ENCODE data around the gene RALGAPA2. TPM values are rescaled to one million over a fixed set of nuclear protein-coding genes. Genes with fewer than 3 reads are reported as not detected.

The RALGAPA2 gene
- total RNA-seq, 1 donor from 2014 or later, result 73.8 TPM

DNA sequence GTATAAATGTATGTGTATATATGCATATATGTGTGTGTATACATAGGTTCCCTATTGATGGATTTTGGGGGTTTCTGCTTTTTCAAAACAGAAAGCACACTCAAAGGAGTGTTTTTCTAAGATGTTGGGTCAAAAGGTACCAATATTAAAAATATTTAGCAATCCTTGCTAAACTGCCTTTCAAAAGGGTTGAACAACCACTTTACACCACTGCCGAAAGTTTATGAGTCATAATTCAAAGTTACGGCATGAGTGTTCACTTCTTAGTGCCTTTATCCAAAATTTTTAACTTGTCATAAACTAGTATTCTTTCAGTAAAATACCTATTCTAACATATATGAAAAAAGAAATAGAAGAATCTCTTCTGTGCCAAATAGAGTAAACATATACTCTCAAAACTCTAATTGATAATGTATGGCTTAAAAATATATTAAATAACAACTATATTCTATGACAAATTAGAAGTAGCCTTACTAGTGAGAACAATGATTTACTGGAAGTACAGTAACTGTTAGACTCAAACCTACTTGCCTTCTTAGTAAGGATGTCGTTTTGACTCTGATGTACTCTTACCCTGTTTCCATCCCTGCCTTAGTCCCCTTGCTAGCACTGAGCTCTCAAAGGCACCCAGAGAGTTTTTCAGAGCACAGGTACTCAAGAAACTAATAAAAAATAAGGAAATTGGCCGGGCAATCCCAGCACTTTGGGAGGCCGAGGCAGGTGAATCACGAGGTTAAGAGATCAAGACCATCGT, 208.5 kb downstream of the RALGAPA2 start:
- TF ChIP-seq CTCF (IDR thresholded peaks at IDR 0.05), result no peak
- DNase-seq (no peak), ATAC-seq (no peak)
- Histone ChIP-seq H3K36me3 (peaks cover 79% of the 10 kb centered on the region), H3K9me3 (no peaks in the 10 kb centered on the region), H3K4me1 (peaks cover under 1% of the 10 kb centered on the region), H3K4me3 (no peak overlapping the region), H3K27ac (no peak overlapping the region), H3K27me3 (ENCODE audit: low read depth) (no peaks in the 10 kb centered on the region)
- intact Hi-C loops (cut with DNase I), result no loop called here

- no peak for TF ChIP-seq CTCF (IDR thresholded peaks at IDR 0.05)
- H3K36me3 ChIP-seq, result peaks cover 90% of the 10 kb centered on the region
- ATAC-seq, result no peak
These were observed 211.3 kb downstream of the RALGAPA2 start for GRCh38 chr20:20501128-20501527.

GRCh38 chr20:20500312-20500711, 212.1 kb downstream of the RALGAPA2 start:
- Histone ChIP-seq H3K27me3 (ENCODE audit: low read depth) (no peaks in the 10 kb centered on the region), H3K27ac (no peak overlapping the region), H3K4me3 (no peak overlapping the region), H3K36me3 (peaks cover 91% of the 10 kb centered on the region), H3K4me1 (peaks cover 5% of the 10 kb centered on the region), H3K9me3 (no peaks in the 10 kb centered on the region)
- DNase-seq (no peak), ATAC-seq (no peak)
- TF ChIP-seq CTCF (IDR thresholded peaks at IDR 0.05), result no peak
- intact Hi-C loops (cut with DNase I), result no loop called here

More at GRCh38 chr20:20501128-20501527, 211.3 kb downstream of the RALGAPA2 start:
- intact Hi-C loops (cut with DNase I), result no loop called here
- H3K4me1 ChIP-seq, result peaks cover 5% of the 10 kb centered on the region
- no peak overlapping the region for H3K4me3 ChIP-seq
- no peaks in the 10 kb centered on the region for H3K27me3 ChIP-seq (ENCODE audit: low read depth)
- DNase-seq, result no peak
- H3K9me3 ChIP-seq, result no peaks in the 10 kb centered on the region
- no peak overlapping the region for H3K27ac ChIP-seq

DNA sequence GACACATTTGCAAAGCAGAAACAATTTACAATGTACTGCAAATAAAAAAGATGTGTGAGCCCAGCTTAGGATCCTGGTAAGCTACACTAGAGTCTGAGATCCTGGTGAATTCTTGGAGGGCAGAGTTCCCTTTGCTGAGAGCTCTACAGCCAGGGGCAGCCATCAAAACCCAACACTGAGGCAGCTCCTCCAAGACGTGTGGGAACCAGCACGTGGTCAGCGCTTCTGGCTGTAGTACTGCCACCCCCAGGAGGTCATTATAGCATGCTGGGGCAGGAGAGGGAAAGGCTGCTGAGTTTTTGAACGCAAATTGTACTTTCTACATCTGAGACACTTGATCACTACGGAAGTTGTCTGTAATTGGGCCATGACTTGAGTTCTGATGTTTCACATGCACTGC, 213.0 kb downstream of the RALGAPA2 start:
- H3K27ac ChIP-seq, result no peak overlapping the region
- no peak for ATAC-seq
- intact Hi-C loops (cut with DNase I), result no loop called here
- no peak for TF ChIP-seq CTCF (IDR thresholded peaks at IDR 0.05)
- no peaks in the 10 kb centered on the region for H3K27me3 ChIP-seq (ENCODE audit: low read depth)
- H3K4me3 ChIP-seq, result no peak overlapping the region
- H3K9me3 ChIP-seq, result no peaks in the 10 kb centered on the region
- DNase-seq, result no peak
- H3K4me1 ChIP-seq, result peaks cover 5% of the 10 kb centered on the region
- H3K36me3 ChIP-seq, result peaks cover 85% of the 10 kb centered on the region

GRCh38 chr20:20498076-20498861, 214.2 kb downstream of the RALGAPA2 start:
- H3K27ac ChIP-seq, result no peak overlapping the region

More at GRCh38 chr20:20498076-20498861, 214.2 kb downstream of the RALGAPA2 start:
- Histone ChIP-seq H3K4me3 (no peak overlapping the region), H3K4me1 (peaks cover 5% of the 10 kb centered on the region), H3K36me3 (peaks cover 79% of the 10 kb centered on the region), H3K9me3 (no peaks in the 10 kb centered on the region), H3K27me3 (ENCODE audit: low read depth) (no peaks in the 10 kb centered on the region)
- no peak for ATAC-seq
- no peak for DNase-seq
- TF ChIP-seq CTCF (IDR thresholded peaks at IDR 0.05), result no peak
- intact Hi-C loops (cut with DNase I), result no loop called here
